ENCODE data around the gene LRP1B. TPM values are rescaled to one million over a fixed set of nuclear protein-coding genes. Genes with fewer than 3 reads are reported as not detected.

Gene LRP1B
- total RNA-seq, 6 experiments from 2014 or later, result 0.06 to 1.7 (median 0.15) TPM; not detected in 1

DNA sequence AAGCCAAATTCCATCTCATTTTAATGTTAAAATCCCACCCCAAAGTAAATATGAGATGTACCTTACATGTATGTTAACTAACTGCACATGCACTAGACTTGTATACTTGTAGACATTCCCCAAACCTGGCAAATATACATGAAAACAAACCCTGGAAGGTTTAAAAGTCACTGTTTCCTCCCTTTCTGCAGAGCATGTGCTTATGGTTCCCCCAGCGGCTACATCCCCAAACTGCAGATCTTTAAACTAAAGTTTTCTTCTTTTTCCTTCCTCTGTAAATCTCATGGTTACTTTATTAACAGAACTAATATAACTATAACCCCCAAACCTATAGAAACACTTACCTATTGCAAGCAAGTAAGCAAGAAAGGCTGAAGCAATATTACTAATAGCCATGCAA is 731.5 kb downstream of the LRP1B start:
- Histone ChIP-seq H3K9me3 (no peaks in the 10 kb centered on the region), H3K36me3 (no peaks in the 10 kb centered on the region), H3K4me1 (no peaks in the 10 kb centered on the region), H3K27ac (no peak overlapping the region), H3K4me3 (no peak overlapping the region), H3K27me3 (no peaks in the 10 kb centered on the region)
- intact Hi-C loops (cut with DNase I), result no loop called here
- DNase-seq, result no peak
- no peak for TF ChIP-seq POLR2A (IDR thresholded peaks at IDR 0.05)
- TF ChIP-seq, protein P1, sequence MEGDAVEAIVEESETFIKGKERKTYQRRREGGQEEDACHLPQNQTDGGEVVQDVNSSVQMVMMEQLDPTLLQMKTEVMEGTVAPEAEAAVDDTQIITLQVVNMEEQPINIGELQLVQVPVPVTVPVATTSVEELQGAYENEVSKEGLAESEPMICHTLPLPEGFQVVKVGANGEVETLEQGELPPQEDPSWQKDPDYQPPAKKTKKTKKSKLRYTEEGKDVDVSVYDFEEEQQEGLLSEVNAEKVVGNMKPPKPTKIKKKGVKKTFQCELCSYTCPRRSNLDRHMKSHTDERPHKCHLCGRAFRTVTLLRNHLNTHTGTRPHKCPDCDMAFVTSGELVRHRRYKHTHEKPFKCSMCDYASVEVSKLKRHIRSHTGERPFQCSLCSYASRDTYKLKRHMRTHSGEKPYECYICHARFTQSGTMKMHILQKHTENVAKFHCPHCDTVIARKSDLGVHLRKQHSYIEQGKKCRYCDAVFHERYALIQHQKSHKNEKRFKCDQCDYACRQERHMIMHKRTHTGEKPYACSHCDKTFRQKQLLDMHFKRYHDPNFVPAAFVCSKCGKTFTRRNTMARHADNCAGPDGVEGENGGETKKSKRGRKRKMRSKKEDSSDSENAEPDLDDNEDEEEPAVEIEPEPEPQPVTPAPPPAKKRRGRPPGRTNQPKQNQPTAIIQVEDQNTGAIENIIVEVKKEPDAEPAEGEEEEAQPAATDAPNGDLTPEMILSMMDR (IDR thresholded peaks at IDR 0.05), result peak; percentile 37 to 56 (median 50)
- 7% methylated on average over 1 of the region's 1 CpG for WGBS (ENCODE audit: insufficient coverage, low coverage, low lambda C conversion rate, missing lambda C conversion rate)
- peak; percentile 51 to 72 (median 57) for ATAC-seq

DNA sequence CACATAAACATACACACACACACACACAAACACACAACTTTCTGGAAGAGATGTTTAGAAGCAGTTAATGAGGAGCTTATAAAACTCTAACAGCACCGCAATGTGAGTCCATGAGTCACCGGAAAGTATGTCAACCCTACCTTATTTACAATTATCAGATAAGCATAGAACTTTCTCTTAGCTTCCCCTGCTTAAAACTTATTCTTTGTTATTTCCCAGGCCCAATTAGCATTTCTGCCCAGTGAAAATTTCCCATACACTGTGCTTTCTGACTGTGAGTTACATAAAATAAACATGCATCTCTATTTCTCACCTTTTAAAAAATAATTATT is 737.6 kb downstream of the LRP1B start:
- ATAC-seq (no peak), DNase-seq (no peak)
- Histone ChIP-seq H3K36me3 (no peaks in the 10 kb centered on the region), H3K27me3 (no peaks in the 10 kb centered on the region), H3K4me3 (no peak overlapping the region), H3K4me1 (no peaks in the 10 kb centered on the region), H3K27ac (no peak overlapping the region), H3K9me3 (no peaks in the 10 kb centered on the region)
- WGBS (ENCODE audit: insufficient coverage, low coverage, low lambda C conversion rate, missing lambda C conversion rate), result 67% methylated on average over 2 of the region's 2 CpGs
- intact Hi-C loops (cut with DNase I), result no loop called here
- no peak for TF ChIP-seq POLR2A (IDR thresholded peaks at IDR 0.05)
- TF ChIP-seq, protein P1 (IDR thresholded peaks at IDR 0.05), result no peak

DNA sequence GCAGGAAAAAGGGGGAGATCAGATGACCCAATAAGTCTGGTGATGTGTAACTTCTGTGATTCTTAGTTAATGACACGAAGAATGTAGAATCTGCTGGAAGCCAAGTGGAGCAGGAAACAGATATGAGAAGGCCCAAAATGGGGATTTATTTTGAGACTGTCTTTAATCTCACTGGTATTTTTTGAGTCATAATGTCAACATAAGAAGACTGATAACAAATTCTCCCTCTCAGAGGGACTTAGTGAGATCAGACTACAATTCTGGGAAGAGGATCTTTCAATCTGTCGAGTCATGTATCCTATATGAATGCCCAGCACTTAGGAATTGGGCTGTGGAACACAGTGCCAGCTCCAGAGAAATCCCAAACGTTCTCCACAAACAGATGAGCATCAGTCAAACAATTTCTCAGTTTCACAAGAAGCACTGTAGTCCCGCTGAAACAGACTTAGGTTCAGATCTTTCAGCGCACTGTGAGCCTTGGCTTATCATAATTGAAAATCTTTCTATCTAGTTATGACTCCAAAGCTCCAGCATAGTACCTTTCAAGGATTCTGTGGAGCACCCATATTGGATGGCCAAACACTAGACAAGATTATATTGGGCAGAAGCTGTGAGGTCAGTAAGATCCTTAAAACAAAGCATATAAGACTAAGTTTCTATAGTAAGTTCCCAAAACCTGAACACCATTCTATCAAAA is 738.2 kb downstream of the LRP1B start:
- Histone ChIP-seq H3K36me3 (no peaks in the 10 kb centered on the region), H3K4me3 (no peak overlapping the region), H3K27me3 (no peaks in the 10 kb centered on the region), H3K4me1 (no peaks in the 10 kb centered on the region), H3K9me3 (no peaks in the 10 kb centered on the region), H3K27ac (no peak overlapping the region)
- intact Hi-C loops (cut with DNase I), result no loop called here
- no peak for ATAC-seq
- TF ChIP-seq POLR2A (IDR thresholded peaks at IDR 0.05), result no peak
- TF ChIP-seq, protein P1 (IDR thresholded peaks at IDR 0.05), result no peak
- no peak for DNase-seq
- WGBS (ENCODE audit: insufficient coverage, low coverage, low lambda C conversion rate, missing lambda C conversion rate), result 39% methylated on average over 4 of the region's 5 CpGs

DNA sequence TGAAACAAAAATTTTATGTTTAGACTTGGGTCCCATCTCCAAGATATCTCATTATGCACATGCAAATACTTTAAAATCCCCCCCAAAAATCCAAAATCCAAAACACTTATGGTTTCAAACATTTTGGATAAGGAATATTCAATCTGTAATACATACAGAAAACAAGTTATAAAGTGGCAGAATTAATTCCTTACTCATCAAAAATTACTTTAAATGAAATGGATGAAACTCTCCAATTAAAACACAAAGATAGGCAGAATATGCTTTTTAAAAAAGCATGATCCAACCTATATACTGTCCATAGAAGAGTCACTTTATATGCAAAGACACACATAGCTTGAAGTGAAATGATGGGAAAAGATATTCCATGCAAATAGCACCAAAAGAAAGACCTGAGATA is 744.6 kb downstream of the LRP1B start:
- H3K27ac ChIP-seq, result no peak overlapping the region
- H3K36me3 ChIP-seq, result no peaks in the 10 kb centered on the region
- no peaks in the 10 kb centered on the region for H3K9me3 ChIP-seq
- intact Hi-C loops (cut with DNase I), result no loop called here
- H3K4me1 ChIP-seq, result no peaks in the 10 kb centered on the region
- no peak for DNase-seq
- H3K27me3 ChIP-seq, result no peaks in the 10 kb centered on the region
- TF ChIP-seq, protein P1 (IDR thresholded peaks at IDR 0.05), result no peak
- TF ChIP-seq POLR2A (IDR thresholded peaks at IDR 0.05), result no peak
- H3K4me3 ChIP-seq, result no peak overlapping the region
- ATAC-seq, result no peak

DNA sequence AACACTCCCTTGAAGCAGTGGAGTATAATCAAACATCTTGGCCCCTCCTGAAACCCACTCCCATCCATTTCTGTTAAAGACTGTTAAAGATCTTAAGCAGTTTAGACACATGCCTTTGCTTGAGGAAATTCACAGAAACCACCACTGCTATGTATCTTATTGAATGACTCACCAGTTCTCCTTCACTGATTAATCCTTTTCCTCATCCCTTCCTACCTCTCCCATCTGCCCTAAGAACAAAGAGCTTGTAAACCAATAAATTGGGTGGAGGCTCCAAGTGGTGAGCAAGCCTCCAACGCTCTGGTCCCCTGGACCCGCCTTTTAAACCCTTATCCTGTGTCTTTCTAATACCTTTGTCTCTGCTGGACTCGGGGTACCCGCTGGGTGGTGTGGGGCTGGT is 746.1 kb downstream of the LRP1B start:
- 54% methylated on average over 4 of the region's 4 CpGs for WGBS (ENCODE audit: insufficient coverage, low coverage, low lambda C conversion rate, missing lambda C conversion rate)
- TF ChIP-seq, protein P1 (IDR thresholded peaks at IDR 0.05), result no peak
- TF ChIP-seq POLR2A (IDR thresholded peaks at IDR 0.05), result no peak
- Histone ChIP-seq H3K4me3 (no peak overlapping the region), H3K27ac (no peak overlapping the region), H3K36me3 (no peaks in the 10 kb centered on the region), H3K27me3 (no peaks in the 10 kb centered on the region), H3K9me3 (no peaks in the 10 kb centered on the region), H3K4me1 (no peaks in the 10 kb centered on the region)
- no peak for ATAC-seq
- intact Hi-C loops (cut with DNase I), result no loop called here
- no peak for DNase-seq

Data from right lobe of liver (tissue), 6 donors.